ENCODE results near the gene MMRN1. TPM values are rescaled to one million over a fixed set of nuclear protein-coding genes. Genes with fewer than 3 reads are reported as not detected.

Gene MMRN1, protein sequence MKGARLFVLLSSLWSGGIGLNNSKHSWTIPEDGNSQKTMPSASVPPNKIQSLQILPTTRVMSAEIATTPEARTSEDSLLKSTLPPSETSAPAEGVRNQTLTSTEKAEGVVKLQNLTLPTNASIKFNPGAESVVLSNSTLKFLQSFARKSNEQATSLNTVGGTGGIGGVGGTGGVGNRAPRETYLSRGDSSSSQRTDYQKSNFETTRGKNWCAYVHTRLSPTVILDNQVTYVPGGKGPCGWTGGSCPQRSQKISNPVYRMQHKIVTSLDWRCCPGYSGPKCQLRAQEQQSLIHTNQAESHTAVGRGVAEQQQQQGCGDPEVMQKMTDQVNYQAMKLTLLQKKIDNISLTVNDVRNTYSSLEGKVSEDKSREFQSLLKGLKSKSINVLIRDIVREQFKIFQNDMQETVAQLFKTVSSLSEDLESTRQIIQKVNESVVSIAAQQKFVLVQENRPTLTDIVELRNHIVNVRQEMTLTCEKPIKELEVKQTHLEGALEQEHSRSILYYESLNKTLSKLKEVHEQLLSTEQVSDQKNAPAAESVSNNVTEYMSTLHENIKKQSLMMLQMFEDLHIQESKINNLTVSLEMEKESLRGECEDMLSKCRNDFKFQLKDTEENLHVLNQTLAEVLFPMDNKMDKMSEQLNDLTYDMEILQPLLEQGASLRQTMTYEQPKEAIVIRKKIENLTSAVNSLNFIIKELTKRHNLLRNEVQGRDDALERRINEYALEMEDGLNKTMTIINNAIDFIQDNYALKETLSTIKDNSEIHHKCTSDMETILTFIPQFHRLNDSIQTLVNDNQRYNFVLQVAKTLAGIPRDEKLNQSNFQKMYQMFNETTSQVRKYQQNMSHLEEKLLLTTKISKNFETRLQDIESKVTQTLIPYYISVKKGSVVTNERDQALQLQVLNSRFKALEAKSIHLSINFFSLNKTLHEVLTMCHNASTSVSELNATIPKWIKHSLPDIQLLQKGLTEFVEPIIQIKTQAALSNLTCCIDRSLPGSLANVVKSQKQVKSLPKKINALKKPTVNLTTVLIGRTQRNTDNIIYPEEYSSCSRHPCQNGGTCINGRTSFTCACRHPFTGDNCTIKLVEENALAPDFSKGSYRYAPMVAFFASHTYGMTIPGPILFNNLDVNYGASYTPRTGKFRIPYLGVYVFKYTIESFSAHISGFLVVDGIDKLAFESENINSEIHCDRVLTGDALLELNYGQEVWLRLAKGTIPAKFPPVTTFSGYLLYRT
- total RNA-seq (2014; rRNA removed; shearing (Covaris generic)) = not detected in 2 replicates

DNA sequence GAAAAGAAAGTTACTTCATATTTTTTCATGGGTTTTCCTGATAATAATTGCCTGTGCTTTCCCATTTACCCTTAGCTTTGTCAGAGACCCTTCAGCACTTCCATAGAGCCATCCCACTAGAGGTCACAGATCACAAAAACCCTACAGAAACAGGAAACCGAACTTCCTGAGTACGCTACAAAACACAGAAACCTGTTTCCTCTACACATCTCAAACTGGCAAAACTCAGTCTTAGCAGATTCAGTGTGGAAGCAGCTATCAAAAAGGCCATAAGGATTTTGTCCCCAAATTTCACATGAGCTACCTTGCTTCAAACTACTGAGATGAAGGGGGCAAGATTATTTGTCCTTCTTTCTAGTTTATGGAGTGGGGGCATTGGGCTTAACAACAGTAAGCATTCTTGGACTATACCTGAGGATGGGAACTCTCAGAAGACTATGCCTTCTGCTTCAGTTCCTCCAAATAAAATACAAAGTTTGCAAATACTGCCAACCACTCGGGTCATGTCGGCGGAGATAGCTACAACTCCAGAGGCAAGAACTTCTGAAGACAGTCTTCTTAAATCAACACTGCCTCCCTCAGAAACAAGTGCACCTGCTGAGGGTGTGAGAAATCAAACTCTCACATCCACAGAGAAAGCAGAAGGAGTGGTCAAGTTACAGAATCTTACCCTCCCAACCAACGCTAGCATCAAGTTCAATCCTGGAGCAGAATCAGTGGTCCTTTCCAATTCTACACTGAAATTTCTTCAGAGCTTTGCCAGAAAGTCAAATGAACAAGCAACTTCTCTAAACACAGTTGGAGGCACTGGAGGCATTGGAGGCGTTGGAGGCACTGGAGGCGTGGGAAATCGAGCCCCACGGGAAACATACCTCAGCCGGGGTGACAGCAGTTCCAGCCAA lies at the start of gene MMRN1:
Gene MMRN1 (plus strand): TSS at position 206 of the 902 bp plus-strand sequence. CDS start 118 bp downstream, at position 324.
- DNase-seq (ENCODE audit: low spot score) = no peak

DNA sequence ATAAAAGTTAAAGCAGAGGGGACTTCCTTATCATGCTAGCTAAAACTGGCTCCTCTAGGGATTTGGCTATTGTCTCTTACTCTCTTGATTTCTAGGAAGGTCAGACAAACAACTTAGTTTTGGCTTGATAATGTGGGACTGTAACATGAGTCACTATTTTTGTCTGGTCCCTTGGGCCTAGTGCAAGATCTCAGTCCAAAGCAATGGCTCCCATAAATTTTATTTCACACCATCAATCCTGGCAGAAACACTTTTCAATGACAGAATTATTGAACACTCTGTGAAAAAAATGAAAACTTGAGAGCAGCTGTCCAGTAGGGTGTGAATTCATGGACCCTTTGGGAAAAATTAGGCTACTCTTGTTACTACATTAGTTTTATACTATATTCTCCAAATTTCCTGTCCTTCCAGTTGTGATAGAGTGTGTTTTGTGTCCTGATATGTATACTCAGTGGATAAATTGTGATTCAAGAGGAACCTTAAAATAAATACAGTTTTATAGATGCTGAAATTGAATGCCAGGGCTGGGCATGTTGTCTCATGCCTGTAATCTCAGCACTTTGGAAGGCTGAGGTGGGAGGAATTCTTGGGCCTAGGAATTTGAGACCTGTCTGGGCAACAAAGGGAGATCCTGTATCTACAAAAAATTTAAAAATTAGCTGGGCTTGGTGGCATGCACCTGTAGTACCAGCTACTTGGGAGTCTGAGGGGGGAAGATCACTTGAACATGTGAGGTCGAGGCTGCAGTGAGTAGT lies 46.9 kb upstream of the MMRN1 start:
- no peak for DNase-seq (ENCODE audit: low spot score)

DNA sequence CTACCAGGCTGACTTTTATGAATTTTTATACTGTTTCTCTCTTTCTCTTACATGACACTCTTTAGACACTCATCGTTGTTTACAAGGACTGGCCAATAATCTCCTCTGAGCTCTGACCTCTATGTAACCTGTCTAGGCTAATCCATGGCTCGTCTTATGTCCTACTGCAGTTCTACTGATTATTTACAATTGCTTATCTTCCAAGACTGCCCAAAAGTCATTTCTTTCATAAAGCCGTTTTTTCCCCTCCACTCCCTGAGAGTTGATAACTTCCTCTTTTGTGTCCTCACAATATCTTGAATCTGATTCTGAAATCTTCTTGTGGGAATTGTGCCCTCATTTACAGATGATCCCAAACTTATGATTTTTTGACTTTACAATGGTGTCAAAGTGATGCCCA lies 39.4 kb upstream of the MMRN1 start:
- DNase-seq (ENCODE audit: low spot score) = no peak

DNA sequence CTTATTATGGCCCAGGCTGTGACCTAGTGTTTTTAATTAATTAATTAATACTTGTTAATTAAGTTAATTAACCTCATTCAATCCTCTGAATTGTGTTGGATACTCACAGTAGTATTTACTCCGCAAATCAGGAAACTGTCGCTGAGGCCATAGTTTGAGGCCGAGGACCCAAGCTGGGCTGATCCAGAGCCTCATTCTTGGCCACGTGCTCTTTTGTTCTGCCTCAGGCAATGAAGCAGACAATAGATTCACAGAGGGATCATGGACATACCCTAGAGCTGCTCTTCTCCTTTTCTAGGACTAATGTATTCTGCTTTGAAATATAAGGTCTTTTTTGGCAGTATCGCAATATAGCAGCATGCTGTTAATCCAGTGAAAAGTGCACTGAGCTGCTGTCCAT lies 33.7 kb upstream of the MMRN1 start:
- no peak for DNase-seq (ENCODE audit: low spot score)

DNA sequence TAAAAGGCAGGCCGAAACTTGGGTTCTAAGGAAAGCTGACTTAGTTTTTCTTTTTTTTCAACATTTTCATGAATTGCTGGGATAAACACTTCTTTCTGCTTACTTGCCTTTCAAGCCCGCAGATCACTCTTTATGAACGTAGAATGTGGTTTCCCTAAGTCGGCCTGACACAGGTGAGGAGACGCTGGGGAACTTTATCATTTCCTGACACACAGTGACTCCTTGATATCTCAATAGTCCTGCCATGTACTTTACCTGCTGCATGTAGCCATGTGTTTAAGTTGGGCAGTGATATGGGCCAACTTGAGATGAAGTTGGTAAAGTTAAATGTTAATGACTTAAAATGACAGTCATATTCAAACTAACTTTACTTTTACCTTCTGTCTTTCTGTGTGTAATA lies 31.1 kb upstream of the MMRN1 start:
- DNase-seq (ENCODE audit: low spot score) = no peak

DNA sequence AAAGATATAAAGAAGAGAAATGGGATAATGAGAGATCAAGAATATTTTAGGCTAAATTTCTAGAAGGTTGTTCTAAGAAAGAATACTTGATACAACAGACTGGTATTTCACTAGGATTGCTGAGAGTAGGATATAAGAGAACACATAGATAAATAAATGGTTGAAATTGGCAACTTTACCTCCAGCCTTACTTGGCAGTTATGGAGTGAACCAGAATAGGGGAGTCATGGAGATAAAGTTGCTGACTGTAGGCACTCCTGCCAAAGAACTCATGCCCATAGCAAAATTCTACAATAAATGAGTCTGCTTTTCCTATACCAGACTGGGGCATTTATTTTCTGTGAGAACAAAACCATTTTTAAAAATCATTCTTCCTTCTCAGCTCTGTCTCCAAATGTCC lies 26.4 kb upstream of the MMRN1 start:
- DNase-seq (ENCODE audit: low spot score) = no peak

DNA sequence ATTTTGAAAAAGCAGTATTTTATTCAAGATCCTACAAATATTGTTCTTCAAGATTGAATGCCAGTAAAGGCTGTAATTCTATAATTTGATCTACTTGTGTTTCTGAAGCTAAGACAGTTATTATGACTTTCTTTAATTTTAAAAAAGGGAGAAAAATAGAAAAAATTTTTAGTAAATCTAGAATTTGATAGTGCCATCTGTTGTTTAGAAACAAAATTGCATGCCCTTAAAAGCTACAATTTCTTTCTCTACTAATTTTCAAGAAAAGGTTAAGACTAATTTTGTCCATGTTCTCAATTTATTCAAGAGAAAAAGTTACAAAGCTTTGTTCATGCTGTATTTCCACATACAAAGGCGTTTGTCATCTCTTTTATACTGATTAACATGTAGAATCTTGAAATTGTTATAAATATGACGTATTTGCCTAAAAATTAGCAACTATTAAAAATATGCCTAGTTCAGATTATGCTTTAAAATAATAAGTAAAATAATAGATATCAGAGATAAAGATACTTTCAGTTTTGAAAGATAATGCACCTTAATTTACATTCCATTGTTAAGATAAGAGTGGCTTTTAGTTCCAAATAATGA lies 25.6 kb upstream of the MMRN1 start:
- DNase-seq (ENCODE audit: low spot score) = no peak

DNA sequence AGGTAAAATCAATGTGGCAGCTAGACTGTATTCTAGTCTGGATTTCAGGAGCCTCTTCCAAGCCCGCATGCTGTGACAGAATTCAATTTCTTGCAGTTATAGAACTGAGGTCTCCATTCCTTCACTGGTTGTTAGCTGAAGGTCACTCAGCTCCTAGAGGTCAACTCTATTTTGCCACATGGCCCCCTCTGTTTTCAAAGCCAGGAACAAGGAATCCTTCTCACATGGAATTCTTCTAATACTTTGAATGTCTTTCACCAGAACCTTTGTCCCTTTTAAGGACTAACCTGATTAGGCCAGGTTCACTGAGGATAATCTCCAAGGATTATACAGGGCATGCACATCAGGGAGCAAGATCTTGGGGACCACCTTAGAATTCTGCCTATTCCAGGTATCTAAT lies 23.4 kb upstream of the MMRN1 start:
- no peak for DNase-seq (ENCODE audit: low spot score)

DNA sequence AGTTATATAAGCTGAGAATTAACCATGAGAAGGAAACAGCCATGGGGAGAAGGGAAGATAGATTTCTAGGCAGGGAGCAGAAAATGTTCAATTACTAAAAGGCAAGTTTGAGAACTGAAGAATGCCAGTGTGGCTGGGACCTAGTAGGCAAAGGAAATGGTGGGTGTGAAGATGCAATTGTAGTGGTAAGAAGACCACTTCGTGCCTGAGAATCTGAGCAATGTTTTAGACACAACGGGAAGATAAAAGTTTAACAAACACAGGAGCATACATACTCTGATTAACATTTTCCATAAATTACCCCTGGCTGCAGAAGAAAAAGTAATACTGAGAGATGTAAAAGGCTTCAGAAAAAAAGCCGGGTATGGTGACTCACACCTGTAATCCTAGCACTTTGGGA lies 18.1 kb upstream of the MMRN1 start:
- no peak for DNase-seq (ENCODE audit: low spot score)

DNA sequence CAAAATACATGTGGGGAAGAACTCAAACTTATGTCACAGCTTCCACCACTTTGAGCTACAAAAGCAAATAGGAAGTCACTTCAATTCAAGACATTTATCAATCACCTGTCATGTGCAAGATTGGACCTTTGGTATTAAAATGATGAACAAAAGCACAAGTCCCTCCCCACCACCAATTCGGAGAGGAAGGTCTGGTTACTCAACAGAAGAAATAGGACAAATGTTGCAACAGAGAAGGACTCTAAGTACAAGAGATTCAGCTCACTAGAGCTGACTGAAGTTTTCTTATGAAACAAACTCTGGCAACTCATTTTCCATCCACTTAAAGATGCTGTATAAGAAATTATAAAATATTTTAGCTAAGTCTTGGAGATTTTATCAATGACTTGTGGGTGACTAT lies 16.0 kb upstream of the MMRN1 start:
- no peak for DNase-seq (ENCODE audit: low spot score)

DNA sequence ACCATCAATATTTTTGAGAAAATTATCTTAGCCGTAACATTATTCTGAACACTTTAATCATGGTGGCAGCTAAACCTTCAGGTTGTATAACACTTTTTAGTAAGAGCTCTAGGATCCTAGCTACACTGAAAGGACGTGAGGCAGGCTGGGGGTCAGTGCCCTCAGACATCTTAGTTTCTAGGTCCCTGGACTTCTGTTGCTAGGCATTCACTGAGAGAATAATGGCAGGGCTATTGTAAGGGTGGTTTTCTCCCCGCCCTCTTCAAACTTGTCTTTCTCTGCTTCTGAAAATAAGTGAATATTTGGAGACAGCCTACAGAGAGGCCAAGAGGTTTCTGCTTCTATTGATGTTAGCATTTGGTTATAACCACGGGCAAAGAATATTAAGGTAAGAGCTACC lies 15.4 kb upstream of the MMRN1 start:
- DNase-seq (ENCODE audit: low spot score) = no peak

DNA sequence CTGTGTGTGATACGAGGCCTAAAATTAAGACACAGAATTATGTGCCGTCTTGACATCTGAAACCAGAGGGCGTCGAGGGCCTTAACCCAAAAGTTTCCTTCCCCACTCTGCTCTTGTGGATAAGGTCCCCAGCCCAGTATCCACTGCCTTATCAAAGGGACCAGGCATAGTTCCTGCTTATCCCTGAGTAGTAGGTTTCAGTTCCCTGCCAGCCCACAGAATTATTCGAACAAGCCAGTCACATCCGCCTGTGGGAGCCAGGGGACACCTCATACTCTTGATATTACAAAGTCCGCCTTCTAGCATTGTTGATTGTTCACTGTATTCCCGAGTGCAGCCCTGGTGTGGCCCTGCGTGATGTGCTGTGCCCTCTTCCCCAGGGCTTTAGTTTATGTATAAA lies 5.4 kb upstream of the MMRN1 start:
- no peak for DNase-seq (ENCODE audit: low spot score)

DNA sequence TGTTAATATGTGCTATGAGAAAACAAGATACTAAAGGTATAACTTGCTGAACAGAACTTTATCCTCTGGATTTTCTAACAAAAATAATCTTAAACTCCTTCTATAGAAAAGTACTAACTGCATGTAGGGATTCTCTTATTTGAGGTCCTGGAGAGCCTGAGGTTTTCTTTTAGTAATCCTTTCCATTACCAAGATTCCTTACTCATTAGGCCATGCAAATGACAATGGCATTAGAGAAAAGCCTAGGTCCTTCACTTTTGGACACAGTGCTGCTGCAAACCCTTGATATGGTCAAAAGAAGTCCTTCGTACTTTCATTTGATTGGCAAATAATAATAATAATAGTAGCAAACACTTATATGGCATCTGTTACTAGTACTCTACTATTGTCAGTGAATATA lies 3.2 kb downstream of the MMRN1 start:
- DNase-seq (ENCODE audit: low spot score) = no peak

DNA sequence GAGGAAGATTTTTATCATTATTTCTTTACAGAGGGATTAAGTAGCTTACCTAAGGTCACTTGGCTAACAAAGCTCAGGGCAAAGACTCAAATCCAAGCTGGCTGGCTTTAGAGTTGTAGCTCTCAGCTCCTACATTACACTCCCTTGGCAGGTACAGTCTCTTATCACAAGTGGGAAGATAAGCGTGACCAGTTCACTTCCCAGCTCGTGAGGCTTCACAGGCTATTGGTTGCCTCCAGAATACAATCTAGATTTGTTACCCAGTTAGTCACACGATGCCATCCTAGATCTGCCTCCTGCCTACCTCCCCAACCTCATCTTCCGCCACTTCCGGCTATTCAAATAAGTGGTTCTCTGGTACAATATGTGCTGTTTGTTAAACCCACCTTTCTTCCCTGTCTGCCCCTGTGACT lies 3.7 kb downstream of the MMRN1 start:
- DNase-seq (ENCODE audit: low spot score) = no peak

DNA sequence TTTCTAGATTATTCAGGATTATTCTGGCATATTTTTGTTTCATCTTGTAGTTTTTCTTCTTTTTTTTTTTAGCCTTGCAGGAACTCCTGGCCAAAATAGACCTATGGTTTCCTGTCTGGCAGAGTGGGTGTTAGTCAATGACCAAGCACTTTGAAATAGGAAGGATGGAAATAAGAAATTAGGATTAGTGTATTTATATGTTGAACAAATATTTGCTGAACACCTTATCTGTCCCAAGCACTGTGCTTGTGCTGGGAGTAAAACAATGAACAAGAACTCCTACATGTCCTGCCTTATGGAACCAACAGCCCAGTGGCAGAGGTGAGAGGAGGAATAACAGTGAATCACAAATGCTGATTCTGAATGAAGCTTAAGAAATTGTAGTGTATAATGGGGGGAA lies 4.5 kb downstream of the MMRN1 start:
- no peak for DNase-seq (ENCODE audit: low spot score)

DNA sequence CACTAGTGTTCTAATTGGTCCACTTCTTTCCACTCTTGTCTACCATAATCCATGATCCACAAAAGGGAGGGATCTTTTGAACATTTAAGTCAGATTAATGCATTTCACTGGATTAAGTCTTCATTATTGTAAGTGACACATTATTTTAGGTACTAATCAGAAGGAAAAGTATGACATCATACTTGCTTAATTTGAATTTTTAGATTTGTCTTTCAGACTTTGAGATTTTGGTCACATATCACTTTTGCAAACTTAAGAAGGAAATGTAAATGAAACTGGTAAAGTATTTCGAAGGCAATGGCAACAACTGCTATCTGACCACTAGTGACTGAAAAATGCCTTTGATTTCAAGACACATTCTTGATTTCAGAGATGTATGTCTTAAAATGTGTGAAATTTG lies 5.2 kb downstream of the MMRN1 start:
- no peak for DNase-seq (ENCODE audit: low spot score)

DNA sequence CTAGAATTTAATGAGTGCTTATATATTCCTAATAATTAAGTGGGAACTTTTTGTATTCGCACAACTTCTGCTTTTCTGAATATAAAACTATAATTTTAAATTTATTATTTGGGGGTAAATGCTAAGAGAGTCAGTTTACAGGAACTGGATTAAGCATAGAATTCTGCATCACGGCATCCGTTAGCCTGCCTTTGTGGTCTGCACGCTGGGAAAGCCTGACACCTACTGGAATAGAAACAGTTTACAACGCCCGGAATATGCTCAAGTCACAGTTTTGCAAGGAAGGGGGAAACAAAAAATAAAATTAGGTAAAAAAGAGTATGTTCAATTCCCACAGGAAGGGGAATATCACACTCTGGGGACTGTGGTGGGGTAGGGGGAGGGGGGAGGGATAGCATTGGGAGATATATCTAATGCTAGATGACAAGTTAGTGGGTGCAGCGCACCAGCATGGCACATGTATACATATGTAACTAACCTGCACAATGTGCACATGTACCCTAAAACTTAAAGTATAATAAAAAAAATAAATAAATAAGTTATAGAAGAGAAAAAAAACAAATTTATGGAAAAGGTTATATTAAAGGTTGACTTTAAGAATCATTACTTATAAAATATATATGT lies 7.3 kb downstream of the MMRN1 start:
- DNase-seq (ENCODE audit: low spot score) = peak; percentile 55

DNA sequence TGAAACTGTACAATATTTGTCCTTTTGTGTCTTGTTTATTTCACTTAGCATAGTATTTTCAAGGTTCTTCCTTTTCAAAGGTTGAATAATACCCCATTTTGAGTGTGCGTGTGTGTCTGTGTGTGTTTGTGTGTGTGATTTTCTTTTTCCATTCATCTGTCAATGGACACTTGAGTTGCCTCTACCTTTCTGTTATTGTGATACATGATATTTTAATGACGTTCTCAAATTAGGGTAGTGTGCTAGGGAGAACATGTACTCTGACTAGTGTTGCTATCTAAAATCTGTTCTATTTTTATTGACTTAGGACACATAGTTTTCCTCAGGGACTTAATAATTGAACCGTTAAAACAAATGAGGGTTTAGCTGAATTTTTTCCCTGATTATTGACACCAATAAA lies 9.9 kb downstream of the MMRN1 start:
- DNase-seq (ENCODE audit: low spot score) = no peak

DNA sequence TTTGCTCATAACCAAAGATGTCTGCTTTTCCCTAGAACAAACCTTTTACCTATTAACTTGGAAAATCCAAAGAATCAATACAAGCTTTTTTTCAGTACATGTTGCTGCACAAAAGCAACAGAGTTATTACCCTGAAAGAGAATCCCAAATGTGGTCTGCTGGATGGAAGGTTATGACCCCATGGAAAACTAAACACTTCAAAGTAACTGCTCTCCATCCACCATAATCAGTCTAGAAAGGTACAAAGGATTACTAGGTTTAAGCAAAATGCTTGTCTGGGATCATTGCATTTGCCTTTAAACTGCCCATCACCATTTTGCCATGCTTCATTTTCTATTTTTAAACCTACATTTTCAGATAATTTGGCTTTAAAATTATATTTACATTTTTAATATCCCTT lies 11.7 kb downstream of the MMRN1 start:
- no peak for DNase-seq (ENCODE audit: low spot score)

Data from H4 (cell line).